Measurements from ENCODE around the gene CACNB2. TPM values are rescaled to one million over a fixed set of nuclear protein-coding genes. Genes with fewer than 3 reads are reported as not detected.
A peak's percentile ranks its signal among the peaks of the same experiment; 100 is the strongest.

Gene CACNB2
- polyA plus RNA-seq, 1 of the 3 experiments (the other 2 are of a cell fraction), result 0.74 TPM

GRCh38 chr10:18545621-18546305 lies 405.5 kb downstream of the CACNB2 start:
- Histone ChIP-seq H4K20me1 (ENCODE audit: insufficient read depth) (no peaks in the 10 kb centered on the region), H3K4me3 (ENCODE audit: low read depth in 2 of 2, low read length in 1 of 2) (no peak overlapping the region), H3K9ac (no peak overlapping the region), H3K27me3 (ENCODE audit: insufficient read depth) (no peaks in the 10 kb centered on the region), H3K36me3 (replicated peaks in 1 of 2; ENCODE audit: control insufficient read depth in 1 of 2, insufficient read depth in 2 of 2, low read length in 1 of 2) (peaks cover 3 to 19% of the 10 kb centered on the region in 2 experiments), H3K79me2 (ENCODE audit: insufficient read depth) (no peaks in the 10 kb centered on the region), H3K9me2 (no peaks in the 10 kb centered on the region), H3K4me1 (ENCODE audit: control insufficient read depth in 1 of 2, insufficient read depth in 2 of 2, low read depth in 1 of 2, low read length in 1 of 2) (peaks cover 0 to 2% of the 10 kb centered on the region in 2 experiments; a peak in 2 of 4 replicates), H3K27ac (ENCODE audit: low read depth in 2 of 2, low read length in 1 of 2) (no peak overlapping the region), H3K9me3 (no peaks in the 10 kb centered on the region), H3K4me2 (no peak overlapping the region), H2AFZ (ENCODE audit: low read depth) (no peak overlapping the region), H3F3A (replicated peaks; ENCODE audit: insufficient read depth) (peaks cover 4% of the 10 kb centered on the region)
- CTCF ChIA-PET, result no interaction called here
- WGBS (ENCODE audit: low lambda C conversion rate), result 95% methylated on average over 7 of the region's 7 CpGs
- TF ChIP-seq RFX5 (IDR thresholded peaks at IDR 0.05; ENCODE audit: low read length), result peak; percentile 60; the same call in 1 of the 2 replicates
- no peak for TF ChIP-seq FOSL2 (IDR thresholded peaks at IDR 0.05; ENCODE audit: borderline replicate concordance, low read depth)
- no peak for TF ChIP-seq RXRA (IDR thresholded peaks at IDR 0.05; ENCODE audit: borderline replicate concordance, low read depth)
- no peak for TF ChIP-seq USF2 (IDR thresholded peaks at IDR 0.05; ENCODE audit: borderline replicate concordance, low read depth, low read length)
- POLR2A ChIA-PET, result no interaction called here
- DNase-seq, result peak; percentile 40

GRCh38 chr10:18549105-18549504 lies 408.9 kb downstream of the CACNB2 start:
- Histone ChIP-seq H3K9me2 (no peaks in the 10 kb centered on the region), H3K36me3 (replicated peaks in 1 of 2; ENCODE audit: control insufficient read depth in 1 of 2, insufficient read depth in 2 of 2, low read length in 1 of 2) (peaks cover 7 to 12% of the 10 kb centered on the region in 2 experiments), H3K9ac (no peak overlapping the region), H3K4me2 (no peak overlapping the region), H3K4me1 (ENCODE audit: control insufficient read depth in 1 of 2, insufficient read depth in 2 of 2, low read depth in 1 of 2, low read length in 1 of 2) (peaks cover 0 to 2% of the 10 kb centered on the region in 2 experiments; a peak in 2 of 4 replicates), H4K20me1 (ENCODE audit: insufficient read depth) (no peaks in the 10 kb centered on the region), H3K9me3 (no peaks in the 10 kb centered on the region), H3K27ac (ENCODE audit: low read depth in 2 of 2, low read length in 1 of 2) (0 out of 4 replicates have a peak overlapping the region, but pooled peaks of 1 of the 2 experiments have one; percentile 3), H3K4me3 (ENCODE audit: low read depth in 2 of 2, low read length in 1 of 2) (no peak overlapping the region), H3K27me3 (ENCODE audit: insufficient read depth) (no peaks in the 10 kb centered on the region), H3K79me2 (ENCODE audit: insufficient read depth) (no peaks in the 10 kb centered on the region), H3F3A (replicated peaks; ENCODE audit: insufficient read depth) (no peaks in the 10 kb centered on the region), H2AFZ (ENCODE audit: low read depth) (no peak overlapping the region)
- POLR2A ChIA-PET, result no interaction called here
- no peak for DNase-seq
- TF ChIP-seq USF1 (IDR thresholded peaks at IDR 0.05; ENCODE audit: borderline replicate concordance, low read depth), result no peak
- TF ChIP-seq RAD21 (IDR thresholded peaks at IDR 0.05; ENCODE audit: low read length), result no peak
- no peak for TF ChIP-seq EP300 (IDR thresholded peaks at IDR 0.05; ENCODE audit: borderline replicate concordance in 1 of 2, low read depth in 1 of 2, low read length in 1 of 2)
- no peak for TF ChIP-seq SIN3A (IDR thresholded peaks at IDR 0.05; ENCODE audit: borderline replicate concordance, low read depth, low read length)
- TF ChIP-seq USF2 (IDR thresholded peaks at IDR 0.05; ENCODE audit: borderline replicate concordance, low read depth, low read length), result no peak
- TF ChIP-seq CTCF (IDR thresholded peaks at IDR 0.05), result no peak
- TF ChIP-seq YY1 (IDR thresholded peaks at IDR 0.05; ENCODE audit: low read depth), result no peak
- no peak for TF ChIP-seq FOSL2 (IDR thresholded peaks at IDR 0.05; ENCODE audit: borderline replicate concordance, low read depth)
- no peak for TF ChIP-seq ELF1 (IDR thresholded peaks at IDR 0.05)
- TF ChIP-seq CHD2 (IDR thresholded peaks at IDR 0.05; ENCODE audit: low read length, partially characterized antibody), result no peak
- no peak for TF ChIP-seq MEF2A (IDR thresholded peaks at IDR 0.05; ENCODE audit: borderline replicate concordance, low read depth)
- TF ChIP-seq TEAD4 (IDR thresholded peaks at IDR 0.05; ENCODE audit: borderline replicate concordance, insufficient read depth), result no peak
- TF ChIP-seq TCF12 (IDR thresholded peaks at IDR 0.05), result no peak
- TF ChIP-seq GATA2 (CRISPR knock-in tag; IDR thresholded peaks at IDR 0.05), result no peak
- no peak for TF ChIP-seq JUND (IDR thresholded peaks at IDR 0.05)
- no peak for TF ChIP-seq RCOR1 (IDR thresholded peaks at IDR 0.05; ENCODE audit: low read length)
- TF ChIP-seq FOXM1 (IDR thresholded peaks at IDR 0.05; ENCODE audit: low read depth), result no peak
- no peak for TF ChIP-seq EZH2phosphoT487 (IDR thresholded peaks at IDR 0.05; ENCODE audit: borderline replicate concordance, low read depth)
- no peak for TF ChIP-seq NFIC (IDR thresholded peaks at IDR 0.05; ENCODE audit: borderline replicate concordance)
- no peak for TF ChIP-seq FOXJ3 (CRISPR knock-in tag; IDR thresholded peaks at IDR 0.05)
- WGBS (ENCODE audit: low lambda C conversion rate), result 100% methylated on average over 2 of the region's 2 CpGs
- CTCF ChIA-PET, result no interaction called here
